K562 (cell line): ENCODE results near the gene ANP32B. TPM values are rescaled to one million over a fixed set of nuclear protein-coding genes. Genes with fewer than 3 reads are reported as not detected.

Experiments
- BACH1 ChIP-seq: fragments of 200-800 bp; sonication (Bioruptor generic); IDR thresholded peaks from 2 replicates; pipeline ENCODE4 v1.6.1; 2016; ENCODE audit warnings: missing genetic modification characterization, missing compliant biosample characterization
- CBX1 ChIP-seq: sonication (generic); IDR thresholded peaks from 2 replicates; pipeline ENCODE4 v1.6.1; 2016; ENCODE audit warnings: antibody characterized with exemption, low read depth, mild to moderate bottlenecking
- CXXC5 ChIP-seq: fragments of 250-450 bp; sonication (Bioruptor Pico); IDR thresholded peaks from 2 replicates; pipeline ENCODE4 v1.8.0; 2022; ENCODE audit warnings: inconsistent platforms, mild to moderate bottlenecking, moderate library complexity
- FOSL1 ChIP-seq: fragments of 200-800 bp; sonication (Bioruptor generic); conservative IDR thresholded peaks from 2 replicates; pipeline ENCODE4 v1.6.1; 2016; ENCODE audit warnings: missing genetic modification characterization, missing compliant biosample characterization
- HNRNPLL ChIP-seq: fragments of 200-400 bp; formaldehyde crosslinking; IDR thresholded peaks from 2 replicates; pipeline ENCODE4 v1.6.1; 2017; ENCODE audit warnings: low read length, low read depth, mild to moderate bottlenecking; ENCODE audit not compliant: poor library complexity, severe bottlenecking
- KAT8 ChIP-seq: fragments of 450-650 bp; IDR thresholded peaks from 2 replicates; pipeline ENCODE4 v1.6.1; 2016; ENCODE audit warnings: low read depth, mild to moderate bottlenecking
- MEF2D ChIP-seq: conservative IDR thresholded peaks from 2 replicates; pipeline ENCODE4 v1.6.1; 2016; ENCODE audit warnings: low read depth, missing genetic modification characterization, missing compliant biosample characterization
- MTA1 ChIP-seq: fragments of 450-650 bp; IDR thresholded peaks from 2 replicates; pipeline ENCODE4 v1.6.1; 2017; ENCODE audit warnings: borderline replicate concordance
- NONO ChIP-seq, 2 experiments: fragments of 200-400 bp in 1 of 2; fragments of 450-650 bp in 1 of 2; formaldehyde crosslinking in 1 of 2; IDR thresholded peaks; 2 replicates each; pipeline ENCODE4 v1.6.1; 2017; ENCODE audit warnings: low read depth in 2 of 2, mild to moderate bottlenecking in 2 of 2, moderate library complexity in 2 of 2, low read length in 1 of 2
- PML ChIP-seq: IDR thresholded peaks from 2 replicates; pipeline ENCODE4 v1.6.1; 2012; ENCODE audit warnings: low read length, inconsistent platforms
- POLR3G ChIP-seq: IDR thresholded peaks from 2 replicates; pipeline ENCODE4 v1.6.1; 2011; ENCODE audit not compliant: insufficient read length, insufficient replicate concordance; ENCODE audit errors: extremely low read depth
- SNIP1 ChIP-seq: fragments of 450-650 bp; IDR thresholded peaks from 2 replicates; pipeline ENCODE4 v1.7.1; 2017; ENCODE audit warnings: low read depth, mild to moderate bottlenecking
- SNRNP70 ChIP-seq: fragments of 200-400 bp; formaldehyde crosslinking; optimal IDR thresholded peaks from 2 replicates; pipeline ENCODE3; 2017; ENCODE audit warnings: low read depth, low read length
- TEAD2 ChIP-seq: fragments of 450-650 bp; IDR thresholded peaks from 2 replicates; pipeline ENCODE4 v1.6.1; 2016; ENCODE audit warnings: missing genetic modification characterization, control low read depth, missing compliant biosample characterization
- TOE1 ChIP-seq, 2 experiments: fragments of 450-650 bp in 1 of 2; sonication (generic) in 1 of 2; formaldehyde crosslinking in 1 of 2; IDR thresholded peaks; 2 replicates each; pipeline versions ENCODE4 v1.7.1 to v1.8.0; 2016 to 2022; ENCODE audit warnings: borderline replicate concordance in 2 of 2, mild to moderate bottlenecking in 2 of 2, antibody characterized with exemption in 1 of 2, inconsistent platforms in 1 of 2, low read depth in 1 of 2, missing genetic modification reagents in 1 of 2, moderate library complexity in 1 of 2
- WHSC1 ChIP-seq: IDR thresholded peaks from one replicate; pipeline ENCODE4 v1.6.1; 2012; ENCODE audit warnings: low read length, control low read depth, inconsistent platforms
- ZFP91 ChIP-seq: sonication (generic); formaldehyde crosslinking; IDR thresholded peaks from 2 replicates; pipeline ENCODE4 v1.8.0; 2022; ENCODE audit warnings: mild to moderate bottlenecking, missing genetic modification reagents
- ZNF197 ChIP-seq: fragments of 200-800 bp; sonication (Bioruptor generic); IDR thresholded peaks from 2 replicates; pipeline ENCODE4 v1.6.1; 2016; ENCODE audit warnings: low read depth, missing genetic modification characterization, missing compliant biosample characterization
- ZNF316 ChIP-seq: fragments of 450-650 bp; IDR thresholded peaks from 2 replicates; pipeline ENCODE4 v1.6.1; 2016
- ZNF592 ChIP-seq: fragments of 450-650 bp; IDR thresholded peaks from 2 replicates; pipeline ENCODE4 v1.6.1; 2017; ENCODE audit warnings: antibody characterized with exemption, mild to moderate bottlenecking
- polyA plus RNA-seq, 8 experiments: library from polyadenylated mRNA; depleted of rRNA in 4 of 8; stranded (reverse) in 5 of 8; unstranded in 3 of 8; fragments of >200 nt; fragmentation: Nextera tagmentation in 2 of 8; fragmentation: Illumina TruSeq in 1 of 8; extraction: Ambion mirVana in 2 of 8; extraction: Trizol in 1 of 8; gene quantifications; 2 replicates each; pipeline versions ENCODE4 v1.2.1 to v1.2.3, GENCODE V29; 2011 to 2014; ENCODE audit warnings: inconsistent platforms in 1 of 8, missing spikeins in 1 of 8
- total RNA-seq, 7 experiments: library from RNA; depleted of rRNA in 6 of 7; stranded (reverse); fragments of >200 nt in 6 of 7; fragmentation: Illumina TruSeq in 2 of 7; extraction: Trizol in 2 of 7; gene quantifications; 2 replicates each; pipeline versions ENCODE4 v1.2.1 to v1.2.3, GENCODE V29; 2011 to 2021; ENCODE audit warnings: low replicate concordance in 1 of 7
- TF ChIP-seq, protein P1 (sequence below): sonication (generic); formaldehyde crosslinking; IDR thresholded peaks from 2 replicates; pipeline ENCODE4 v1.8.0; 2022; ENCODE audit warnings: missing genetic modification reagents, mild to moderate bottlenecking, moderate library complexity, borderline replicate concordance

Gene ANP32B
- total and polyA plus RNA-seq, 9 of the 15 experiments (the other 6 are each of a cell fraction or from before 2014, with no cell fraction given), result 68.9 to 815 (median 141) TPM

DNA sequence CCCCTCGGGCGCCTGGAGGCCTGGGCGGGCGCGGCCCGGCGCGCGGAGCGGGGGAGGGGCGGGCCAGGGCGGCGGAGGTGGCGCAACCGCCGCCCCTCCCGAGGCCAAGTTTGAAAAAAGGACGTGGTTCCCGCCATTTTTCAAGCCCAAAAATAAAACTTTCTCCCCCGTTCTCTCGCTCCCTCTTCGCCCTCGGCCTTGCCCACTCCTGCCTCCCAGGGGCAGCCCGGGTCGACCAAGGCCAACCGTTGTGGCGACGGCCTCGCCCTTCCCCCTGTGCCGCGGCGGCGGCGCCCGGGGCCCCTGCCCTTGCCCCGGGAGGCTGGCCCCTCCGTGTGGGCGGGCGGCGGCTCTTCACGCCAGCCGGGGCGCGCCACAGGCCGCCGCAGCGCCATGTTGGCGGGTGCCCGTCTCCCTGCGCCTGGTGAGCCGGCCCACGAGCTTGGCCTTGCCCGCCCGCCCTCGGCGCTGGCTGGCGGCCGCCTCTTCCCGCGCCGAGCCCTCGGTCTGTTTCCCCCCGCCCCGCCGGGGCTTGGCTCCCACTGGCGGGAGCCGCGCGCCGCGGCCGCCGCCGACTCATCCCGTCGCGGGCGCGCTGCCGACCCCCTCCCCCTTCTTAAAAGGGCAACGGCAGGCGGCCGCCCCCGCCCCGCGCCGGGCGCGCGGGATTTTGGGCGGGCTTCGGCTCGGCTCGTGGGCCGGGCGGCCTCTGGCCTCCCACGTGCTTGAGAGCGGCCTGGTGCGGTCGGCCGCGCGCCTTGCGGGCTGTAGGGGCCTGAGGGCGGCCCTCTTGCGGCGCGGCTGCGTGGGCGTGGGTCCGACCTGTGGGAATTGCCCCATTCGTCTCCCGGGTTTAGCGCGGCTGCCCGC lies 1.3 kb downstream of the ANP32B start (continued):
- TF ChIP-seq SNRNP70, result no peak
- no peak for TF ChIP-seq ZNF316
- TF ChIP-seq ZNF592, result peak; percentile 96
- peak; percentile 71; the same call in 1 of the 2 replicates for TF ChIP-seq FOSL1
- TF ChIP-seq ZNF197 (CRISPR knock-in tag), result no peak
- peak; percentile 91 for TF ChIP-seq CXXC5 (CRISPR knock-in tag)
- TF ChIP-seq CBX1, result 0 out of 2 replicates have a peak, but pooled peaks have one; percentile 52
- no peak for TF ChIP-seq MTA1
- no peak for TF ChIP-seq BACH1 (tag)
- TF ChIP-seq TEAD2 (tag), result no peak
- TF ChIP-seq MEF2D (tag), result no peak
- peak; percentile 22 to 70; a peak in 3 of 4 replicates for TF ChIP-seq NONO (IDR thresholded peaks at IDR 0.05; ENCODE audit: low read depth in 2 of 2, low read length in 1 of 2)
- TF ChIP-seq SNIP1, result no peak
- no peak; the same call in 1 of the 2 replicates for TF ChIP-seq PML
- TF ChIP-seq TOE1 (IDR thresholded peaks at IDR 0.05; ENCODE audit: borderline replicate concordance), result no peak
- peak; percentile 90; the same call in 1 of the 2 replicates for TF ChIP-seq TOE1 (CRISPR knock-in tag; IDR thresholded peaks at IDR 0.05; ENCODE audit: borderline replicate concordance, low read depth)
- TF ChIP-seq, protein P1, sequence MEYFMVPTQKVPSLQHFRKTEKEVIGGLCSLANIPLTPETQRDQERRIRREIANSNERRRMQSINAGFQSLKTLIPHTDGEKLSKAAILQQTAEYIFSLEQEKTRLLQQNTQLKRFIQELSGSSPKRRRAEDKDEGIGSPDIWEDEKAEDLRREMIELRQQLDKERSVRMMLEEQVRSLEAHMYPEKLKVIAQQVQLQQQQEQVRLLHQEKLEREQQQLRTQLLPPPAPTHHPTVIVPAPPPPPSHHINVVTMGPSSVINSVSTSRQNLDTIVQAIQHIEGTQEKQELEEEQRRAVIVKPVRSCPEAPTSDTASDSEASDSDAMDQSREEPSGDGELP (CRISPR knock-in tag), result peak; percentile 29; the same call in 1 of the 2 replicates
- TF ChIP-seq POLR3G, result no peak
- no peak for TF ChIP-seq ZFP91 (CRISPR knock-in tag)
- TF ChIP-seq WHSC1, result no peak
- TF ChIP-seq KAT8, result no peak
- peak; percentile 41 for TF ChIP-seq HNRNPLL
